AG04450 (cell line): ENCODE results near the gene PARD6G. TPM values are rescaled to one million over a fixed set of nuclear protein-coding genes. Genes with fewer than 3 reads are reported as not detected.
A peak's percentile ranks its signal among the peaks of the same experiment; 100 is the strongest.

ENCODE experiments used
- CTCF ChIA-PET: fragments of 300-600, 350-600 bp; formaldehyde crosslinking; extraction: SDS; loops from one replicate; lab custom pipeline; 2022; ENCODE audit warnings: antibody characterized with exemption, inconsistent platforms; lab: Charles Lee
- POLR2A ChIA-PET: fragments of 350-600 bp; formaldehyde crosslinking; extraction: SDS; loops from one replicate; lab custom pipeline; 2021; ENCODE audit warnings: antibody characterized with exemption, inconsistent platforms; lab: Yijun Ruan, JAX
- DNase-seq: peaks from one replicate; pipeline ENCODE4 v3.0.0-alpha.2; 2011; ENCODE audit warnings: low read depth, low spot score
- H3K27ac ChIP-seq: one replicate; pipeline ENCODE4 v1.5.1; 2012; ENCODE audit warnings: low read depth, low read length, control low read depth
- H3K27me3 ChIP-seq: one replicate; pipeline ENCODE4 v1.6.0; 2012; ENCODE audit warnings: low read length; ENCODE audit not compliant: control insufficient read depth, insufficient read depth
- H3K4me3 ChIP-seq: 2 replicates; pipeline ENCODE4 v1.5.1; 2011; ENCODE audit warnings: mild to moderate bottlenecking, low read depth, low read length, control low read depth
- H3K9me3 ChIP-seq: 2 replicates; pipeline ENCODE4 v1.5.1; 2012; ENCODE audit warnings: low read length; ENCODE audit not compliant: control insufficient read depth, insufficient read depth
- CTCF ChIP-seq: IDR thresholded peaks from 2 replicates; pipeline ENCODE4 v1.5.1; 2011; ENCODE audit warnings: low read depth, low read length, control low read depth, inconsistent platforms
- polyA plus RNA-seq: library from polyadenylated mRNA; depleted of rRNA; stranded (reverse); fragments of >200 nt; gene quantifications from 2 replicates; pipeline ENCODE4 v1.2.3, GENCODE V29; 2011

Gene PARD6G
- polyA plus RNA-seq, 1 experiment, result 11.2 TPM

GRCh38 chr18:80252136-80252535 lies 4.8 kb upstream of the PARD6G start:
- H3K4me3 ChIP-seq, result no peak overlapping the region
- H3K27ac ChIP-seq, result no peak overlapping the region
- CTCF ChIA-PET, result interaction anchor here (0.9 to 2.8 kb wide), 3 partner anchors 52 to 94 kb away, joined by 3 to 10 read pairs (median 7); no protein-coding TSS in a partner anchor
- peak; percentile 20 for DNase-seq
- no peak for TF ChIP-seq CTCF
- H3K9me3 ChIP-seq, result peaks cover 5% of the 10 kb centered on the region
- POLR2A ChIA-PET, result no interaction called here
- H3K27me3 ChIP-seq, result peaks cover 3% of the 10 kb centered on the region

- ChIA-PET POLR2A (no interaction called here), CTCF (interaction anchor here (1.4 to 2.8 kb wide), 2 partner anchors 81 to 94 kb away, joined by 7 to 10 read pairs; no protein-coding TSS in a partner anchor)
- no peak for TF ChIP-seq CTCF
- no peak for DNase-seq
- Histone ChIP-seq H3K27me3 (peaks cover 3% of the 10 kb centered on the region), H3K9me3 (peaks cover 5% of the 10 kb centered on the region), H3K27ac (no peak overlapping the region), H3K4me3 (no peak overlapping the region)
Measured at GRCh38 chr18:80251700-80252099, 4.4 kb upstream of the PARD6G start.

GRCh38 chr18:80250740-80251364 lies 3.5 kb upstream of the PARD6G start:
- ChIA-PET CTCF (interaction anchor here (1.4 to 2.8 kb wide), 2 partner anchors 80 to 93 kb away, joined by 7 to 10 read pairs; no protein-coding TSS in a partner anchor), POLR2A (no interaction called here)
- DNase-seq, result no peak
- H3K27ac ChIP-seq, result no peak overlapping the region
- H3K9me3 ChIP-seq, result peaks cover 5% of the 10 kb centered on the region
- H3K4me3 ChIP-seq, result no peak overlapping the region
- peaks cover 3% of the 10 kb centered on the region for H3K27me3 ChIP-seq
- TF ChIP-seq CTCF, result no peak

GRCh38 chr18:80249217-80250093 lies 2.1 kb upstream of the PARD6G start:
- Histone ChIP-seq H3K27ac (no peak overlapping the region), H3K4me3 (no peak overlapping the region), H3K27me3 (peaks cover 3% of the 10 kb centered on the region), H3K9me3 (peaks cover 5% of the 10 kb centered on the region)
- CTCF ChIA-PET, result interaction anchor here (0.6 to 1.1 kb wide), 2 partner anchors 81 to 92 kb away, joined by 3 read pairs; no protein-coding TSS in a partner anchor
- DNase-seq, result no peak
- POLR2A ChIA-PET, result no interaction called here
- TF ChIP-seq CTCF, result no peak
